HUES6 (cell line): ENCODE data around the gene OLFML3.
"Not testable (repeated sequence)": the region's sequence is repeated elsewhere in the genome, so short reads cannot be mapped to it uniquely, and the experiment has no call there.

Experiments used
- H3K27ac ChIP-seq: 2 replicates; pipeline ENCODE4 v1.7.0; 2013; ENCODE audit warnings: low read depth, mild to moderate bottlenecking, low read length, inconsistent platforms
- H3K27me3 ChIP-seq: 2 replicates; pipeline ENCODE4 v1.6.1; 2013; ENCODE audit warnings: low read length; ENCODE audit not compliant: control insufficient read depth, insufficient read depth
- H3K36me3 ChIP-seq: 2 replicates; pipeline ENCODE4 v1.6.1; 2013; ENCODE audit warnings: low read length; ENCODE audit not compliant: control insufficient read depth, insufficient read depth
- H3K4me1 ChIP-seq: 2 replicates; pipeline ENCODE4 v1.6.1; 2013; ENCODE audit warnings: low read length; ENCODE audit not compliant: control insufficient read depth, insufficient read depth
- H3K4me3 ChIP-seq: 2 replicates; pipeline ENCODE4 v1.5.1; 2013; ENCODE audit warnings: low read depth, low read length
- H3K9ac ChIP-seq: one replicate; pipeline ENCODE4 v1.6.1; 2013; ENCODE audit warnings: mild to moderate bottlenecking, low read length
- H3K9me3 ChIP-seq: 2 replicates; pipeline ENCODE4 v1.6.1; 2013; ENCODE audit warnings: low read depth, low read length; ENCODE audit not compliant: control insufficient read depth, insufficient read depth

The OLFML3 gene

DNA sequence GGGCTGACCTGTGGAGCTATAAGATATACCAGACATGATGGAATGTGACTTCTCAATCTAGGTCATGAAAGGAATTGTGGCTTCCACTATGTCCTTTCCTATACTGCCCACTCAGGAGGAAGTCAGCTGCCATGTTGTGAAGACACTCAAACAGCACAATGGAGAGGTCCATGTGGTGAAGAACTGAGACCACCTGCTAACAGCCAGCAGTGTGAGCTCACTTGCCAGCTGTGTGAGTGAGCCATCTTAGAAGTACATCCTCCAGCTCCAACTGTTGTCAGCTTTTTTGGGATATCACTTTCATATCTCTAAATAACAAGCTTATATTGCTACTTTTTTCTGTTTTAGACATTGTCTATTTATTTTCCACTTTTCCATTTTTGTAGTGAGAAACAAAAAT lies 29.7 kb downstream of the OLFML3 start:
- no peaks in the 10 kb centered on the region for H3K27me3 ChIP-seq
- H3K9me3 ChIP-seq, result peaks cover 25% of the 10 kb centered on the region
- no peak overlapping the region for H3K4me3 ChIP-seq
- no peak overlapping the region for H3K27ac ChIP-seq
- H3K4me1 ChIP-seq, result peaks cover 21% of the 10 kb centered on the region
- no peak overlapping the region for H3K9ac ChIP-seq
- no peaks in the 10 kb centered on the region for H3K36me3 ChIP-seq

DNA sequence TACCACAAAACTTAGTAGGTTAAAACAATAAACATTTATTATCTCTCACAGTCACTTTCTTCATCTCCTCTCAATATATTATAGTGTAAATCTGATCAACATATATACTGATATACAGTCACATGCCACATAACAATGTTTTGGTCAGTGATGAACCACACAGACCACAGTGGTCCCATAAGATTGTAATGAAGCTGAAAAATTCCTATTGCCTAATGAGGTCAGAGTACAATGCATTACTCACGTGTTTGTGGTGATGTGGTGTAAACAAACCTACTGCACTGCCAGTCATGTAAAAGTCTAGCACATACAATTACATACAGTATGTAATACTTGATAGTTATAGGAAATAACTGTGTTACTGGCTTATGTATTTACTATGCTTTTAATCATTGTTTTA lies 30.1 kb downstream of the OLFML3 start:
- no peak overlapping the region for H3K27ac ChIP-seq
- H3K4me3 ChIP-seq, result no peak overlapping the region
- peaks cover 21% of the 10 kb centered on the region for H3K9me3 ChIP-seq
- peaks cover 21% of the 10 kb centered on the region for H3K4me1 ChIP-seq
- H3K27me3 ChIP-seq, result no peaks in the 10 kb centered on the region
- no peaks in the 10 kb centered on the region for H3K36me3 ChIP-seq
- no peak overlapping the region for H3K9ac ChIP-seq

DNA sequence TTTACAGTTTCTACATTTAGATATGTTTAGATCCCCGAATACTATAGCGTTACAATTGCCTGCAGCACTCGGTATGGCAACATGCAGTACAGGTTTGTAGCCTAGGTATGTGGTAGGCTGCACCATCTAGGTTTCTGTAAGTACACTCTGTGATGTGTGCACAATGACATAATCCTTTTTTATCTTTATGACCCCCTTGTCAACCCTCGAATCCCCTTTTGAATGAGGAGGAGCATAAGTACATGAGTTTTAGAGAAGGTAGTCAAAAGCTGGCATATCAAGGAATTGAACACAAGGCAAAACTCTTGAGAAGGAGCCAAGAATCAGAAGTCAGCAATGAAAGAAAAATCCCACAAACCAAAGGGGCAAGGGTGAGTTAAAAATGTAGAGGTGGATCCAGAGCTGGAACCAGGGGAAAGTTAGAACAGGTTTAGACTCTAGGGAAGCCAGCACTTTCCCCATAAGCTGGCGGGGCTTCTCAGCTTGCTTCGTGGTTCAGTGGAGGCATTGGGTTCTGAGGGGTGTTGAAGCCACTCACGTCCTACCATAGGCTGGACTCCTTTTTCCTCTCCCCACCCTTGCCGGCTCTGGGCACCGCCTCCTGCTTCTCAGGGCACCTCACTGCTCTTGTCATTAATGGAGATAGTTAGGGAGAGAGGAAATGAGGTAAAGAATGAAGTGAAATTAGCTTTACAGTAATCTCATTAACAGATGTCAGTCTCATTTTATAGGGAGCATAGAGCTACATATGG lies 31.3 kb downstream of the OLFML3 start:
- no peak overlapping the region for H3K27ac ChIP-seq
- peaks cover 3% of the 10 kb centered on the region; the same call in 1 of the 2 replicates for H3K36me3 ChIP-seq
- H3K27me3 ChIP-seq, result no peaks in the 10 kb centered on the region
- H3K9ac ChIP-seq, result no peak overlapping the region
- no peak overlapping the region for H3K4me3 ChIP-seq
- H3K4me1 ChIP-seq, result peaks cover 21% of the 10 kb centered on the region
- peaks cover 9% of the 10 kb centered on the region; the same call in 1 of the 2 replicates for H3K9me3 ChIP-seq

DNA sequence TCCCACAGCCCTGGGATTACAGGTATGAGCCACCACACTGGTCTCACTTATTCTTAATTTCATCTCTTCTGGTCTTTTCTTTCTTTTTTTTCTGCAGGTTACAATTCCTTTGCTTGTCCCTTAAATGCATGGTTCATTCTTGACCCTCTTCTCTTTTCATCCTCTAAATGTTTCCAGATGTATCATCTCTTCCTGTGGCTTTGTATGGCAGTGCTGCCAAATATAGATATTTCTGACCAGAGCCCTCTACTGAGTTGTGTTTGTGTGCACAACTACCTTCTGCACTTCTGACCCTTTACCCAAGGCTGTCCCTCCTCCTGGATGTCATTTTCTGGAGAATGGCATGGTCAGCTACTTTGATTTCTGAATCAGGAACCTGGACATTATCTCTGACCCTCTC lies 32.5 kb downstream of the OLFML3 start:
- Histone ChIP-seq H3K4me3 (no peak overlapping the region), H3K36me3 (peaks cover 6% of the 10 kb centered on the region; the same call in 1 of the 2 replicates), H3K9me3 (peaks cover 2% of the 10 kb centered on the region; the same call in 1 of the 2 replicates), H3K27ac (no peak overlapping the region), H3K9ac (no peak overlapping the region), H3K4me1 (peaks cover 21% of the 10 kb centered on the region), H3K27me3 (no peaks in the 10 kb centered on the region)

DNA sequence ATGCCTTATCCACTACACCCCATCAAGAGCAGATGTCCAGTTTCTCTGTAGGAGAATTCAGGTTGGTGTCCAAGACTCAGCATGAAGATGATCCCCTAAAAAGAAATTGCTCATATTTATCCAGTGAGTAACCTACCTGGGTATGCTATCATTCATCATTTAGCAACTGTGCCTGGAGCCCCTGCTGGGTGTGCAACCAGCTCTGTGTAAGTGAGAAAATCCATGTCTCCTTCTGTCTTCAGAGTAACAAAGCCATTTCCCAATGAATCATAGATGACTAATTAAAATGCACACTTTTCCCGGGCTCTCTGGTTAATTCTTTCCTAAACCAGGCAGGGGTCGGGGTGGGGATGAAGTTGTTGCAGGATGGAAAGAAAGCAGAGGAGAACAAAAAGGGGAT lies 35.8 kb downstream of the OLFML3 start:
- Histone ChIP-seq H3K9ac (no peak overlapping the region), H3K4me3 (no peak overlapping the region), H3K4me1 (peaks cover 7% of the 10 kb centered on the region; the same call in 1 of the 2 replicates), H3K9me3 (peaks cover 11% of the 10 kb centered on the region), H3K36me3 (peaks cover 11% of the 10 kb centered on the region), H3K27ac (no peak overlapping the region), H3K27me3 (no peaks in the 10 kb centered on the region)

DNA sequence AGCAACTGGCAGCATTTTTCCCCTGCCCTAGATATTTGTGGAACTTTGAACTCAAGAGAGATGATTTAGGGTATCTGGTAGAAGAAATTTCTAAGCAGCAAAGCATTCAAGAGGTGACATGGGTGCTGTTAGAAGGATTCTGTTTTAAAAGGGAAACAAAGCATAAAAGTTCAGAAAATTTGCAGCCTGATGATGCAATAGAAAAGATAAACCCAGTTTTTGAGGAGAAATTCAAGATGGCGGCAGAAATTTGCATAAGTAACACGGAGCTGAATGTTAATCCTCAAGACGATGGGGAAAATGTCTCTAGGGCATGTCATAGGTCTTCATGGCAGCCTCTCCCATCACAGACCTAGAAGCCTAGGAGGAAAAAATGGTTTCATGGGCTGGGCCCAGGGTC lies 40.5 kb downstream of the OLFML3 start:
- not testable (repeated sequence) for H3K9ac ChIP-seq, H3K27ac ChIP-seq, H3K27me3 ChIP-seq, H3K4me3 ChIP-seq
- H3K9me3 ChIP-seq, result peaks cover 12% of the 10 kb centered on the region
- H3K4me1 ChIP-seq, result peaks cover 13% of the 10 kb centered on the region
- peaks cover 18% of the 10 kb centered on the region for H3K36me3 ChIP-seq

DNA sequence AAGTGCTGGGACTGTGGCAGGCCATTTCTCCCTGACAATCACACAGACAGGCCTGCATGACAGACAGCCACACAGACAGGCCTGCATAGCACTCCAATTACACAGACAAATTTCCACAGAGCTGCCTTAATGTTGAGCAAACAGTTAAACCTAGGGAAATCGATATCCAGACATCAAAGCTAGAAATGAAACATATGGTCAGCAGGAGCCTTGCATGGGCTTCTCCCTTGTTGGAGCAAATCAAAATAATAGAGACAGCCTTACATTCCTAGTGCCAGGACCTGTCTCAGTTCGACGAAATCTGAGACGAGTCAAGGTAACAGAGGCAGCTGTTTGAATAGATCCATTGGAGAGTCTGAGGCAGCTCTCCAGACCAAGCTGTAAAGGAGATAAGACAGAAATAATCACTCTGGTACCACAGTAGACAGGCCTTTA lies 42.4 kb downstream of the OLFML3 start:
- peaks cover 18% of the 10 kb centered on the region for H3K36me3 ChIP-seq

DNA sequence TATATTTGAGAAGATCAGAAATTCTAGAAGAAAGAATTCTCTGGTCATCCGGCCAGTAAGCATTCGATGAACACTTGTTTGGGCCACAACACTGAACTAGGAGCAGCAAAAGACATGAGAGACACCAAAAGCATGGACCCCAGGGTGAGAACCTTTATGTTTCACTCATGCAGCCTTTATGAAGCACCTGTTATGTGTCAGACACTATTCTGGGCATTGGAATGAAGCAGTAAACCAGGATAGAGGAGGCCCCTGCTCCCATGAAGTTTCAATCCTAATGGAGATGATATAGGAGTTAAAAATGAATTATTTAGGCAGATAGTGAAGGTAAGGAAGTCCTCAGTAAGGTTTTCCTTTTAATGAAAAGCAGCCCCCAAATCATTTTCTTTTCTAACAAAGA lies 43.6 kb downstream of the OLFML3 start:
- Histone ChIP-seq H3K27me3 (no peaks in the 10 kb centered on the region), H3K4me1 (peaks cover 13% of the 10 kb centered on the region), H3K4me3 (no peak overlapping the region), H3K27ac (no peak overlapping the region), H3K9me3 (peaks cover 15% of the 10 kb centered on the region), H3K36me3 (peaks cover 18% of the 10 kb centered on the region), H3K9ac (no peak overlapping the region)

More for the DNA sequence above, 42.4 kb downstream of the OLFML3 start:
- Histone ChIP-seq H3K27me3 (no peaks in the 10 kb centered on the region), H3K9ac (no peak overlapping the region), H3K9me3 (peaks cover 15% of the 10 kb centered on the region), H3K4me1 (peaks cover 13% of the 10 kb centered on the region), H3K27ac (no peak overlapping the region), H3K4me3 (no peak overlapping the region)

DNA sequence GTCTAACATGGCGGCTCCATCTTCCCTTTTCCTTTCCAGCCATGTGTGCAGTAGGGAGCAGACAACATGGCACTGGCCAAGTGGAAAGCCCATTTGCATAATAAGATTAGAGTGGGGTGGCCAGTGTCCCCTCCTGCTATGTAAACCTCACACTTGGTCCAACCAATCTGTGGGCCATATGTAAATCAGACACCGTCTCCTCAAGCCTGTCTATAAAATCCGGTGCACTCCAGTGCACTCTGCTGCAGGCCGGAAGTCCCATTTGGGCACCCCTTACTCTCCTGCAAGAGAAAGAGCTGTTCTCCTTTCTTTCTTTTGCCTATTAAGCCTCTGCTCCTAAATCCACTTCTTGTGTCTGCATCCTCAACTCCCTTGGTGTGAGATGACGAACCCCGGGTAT lies 44.1 kb downstream of the OLFML3 start:
- peaks cover 13% of the 10 kb centered on the region for H3K4me1 ChIP-seq

DNA sequence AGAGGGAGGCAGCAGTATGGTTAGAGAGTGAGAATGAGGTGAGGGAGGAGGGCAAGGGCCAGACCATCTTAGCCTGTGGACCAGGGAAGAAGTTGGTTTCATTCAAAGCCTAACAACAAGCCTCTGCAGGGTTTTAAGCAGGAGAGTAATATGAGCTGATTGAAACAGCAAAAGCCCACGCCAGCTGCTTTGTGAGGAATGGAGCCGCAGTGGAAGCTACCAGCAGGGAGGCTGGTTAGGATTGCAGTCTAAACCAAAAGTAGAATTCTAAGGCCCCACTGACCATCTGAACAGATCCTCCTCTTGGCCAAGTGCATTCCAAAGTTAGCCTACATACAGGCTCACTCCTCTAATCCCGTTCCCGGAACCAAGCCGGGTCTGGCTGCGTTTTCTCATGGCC lies 44.8 kb downstream of the OLFML3 start:
- peaks cover 13% of the 10 kb centered on the region for H3K4me1 ChIP-seq
- H3K36me3 ChIP-seq, result peaks cover 21% of the 10 kb centered on the region
- H3K9me3 ChIP-seq, result peaks cover 15% of the 10 kb centered on the region
- H3K4me3 ChIP-seq, result no peak overlapping the region
- no peaks in the 10 kb centered on the region for H3K27me3 ChIP-seq
- H3K9ac ChIP-seq, result no peak overlapping the region
- H3K27ac ChIP-seq, result no peak overlapping the region; the same call in 1 of the 2 replicates

More for the DNA sequence above, 44.1 kb downstream of the OLFML3 start:
- no peak overlapping the region for H3K4me3 ChIP-seq
- no peaks in the 10 kb centered on the region for H3K27me3 ChIP-seq
- peaks cover 21% of the 10 kb centered on the region for H3K36me3 ChIP-seq
- H3K27ac ChIP-seq, result no peak overlapping the region; the same call in 1 of the 2 replicates
- H3K9me3 ChIP-seq, result peaks cover 19% of the 10 kb centered on the region
- H3K9ac ChIP-seq, result no peak overlapping the region

DNA sequence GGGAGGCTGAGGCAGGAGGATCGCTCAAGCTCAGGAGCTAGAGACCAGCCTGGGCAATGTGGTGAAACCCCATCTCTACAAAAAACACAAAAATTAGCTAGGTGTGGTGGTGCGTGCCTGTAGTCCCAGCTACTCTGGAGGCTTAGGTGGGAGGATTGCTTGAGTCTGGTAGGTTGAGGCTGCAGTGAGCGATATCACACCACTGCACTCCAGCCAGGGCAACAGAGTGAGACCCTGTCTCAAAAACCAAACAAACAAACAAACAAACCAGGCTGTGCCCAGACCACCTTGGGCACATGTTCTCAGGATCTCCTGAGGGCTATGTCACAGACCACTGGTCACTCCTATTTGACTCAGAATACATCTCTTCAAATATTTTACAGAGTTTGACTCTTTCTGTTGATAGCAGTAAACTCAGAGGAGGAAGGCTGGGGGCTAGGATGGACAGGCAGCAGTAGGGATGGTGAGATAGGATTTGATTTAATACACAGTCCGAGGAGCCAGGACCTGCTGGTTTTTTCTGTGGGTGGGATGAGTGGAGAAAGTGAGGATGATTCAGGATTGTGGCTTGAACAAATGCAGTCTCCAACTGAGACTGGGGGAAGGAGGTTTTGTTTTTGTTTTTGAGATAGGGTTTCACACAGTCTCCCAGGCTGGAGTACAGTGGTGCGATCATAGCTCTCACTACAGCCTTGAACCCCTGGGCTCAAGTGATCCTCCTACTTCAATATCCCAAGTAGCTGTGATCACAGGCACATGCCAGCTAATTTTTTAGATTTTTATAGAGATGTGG lies 46.5 kb downstream of the OLFML3 start:
- H3K4me3 ChIP-seq, result no peak overlapping the region
- H3K36me3 ChIP-seq, result peaks cover 9% of the 10 kb centered on the region; the same call in 1 of the 2 replicates
- H3K27ac ChIP-seq, result no peak overlapping the region
- H3K9ac ChIP-seq, result no peak overlapping the region
- H3K4me1 ChIP-seq, result peaks cover 15% of the 10 kb centered on the region
- H3K27me3 ChIP-seq, result no peaks in the 10 kb centered on the region
- peaks cover 10% of the 10 kb centered on the region for H3K9me3 ChIP-seq
